Measurements from ENCODE around the gene ELP2. TPM values are rescaled to one million over a fixed set of nuclear protein-coding genes. Genes with fewer than 3 reads are reported as not detected.

ELP2 gene
- total and polyA plus RNA-seq, 2 donors (not counting 3 experiments of a cell fraction or from before 2014, with no cell fraction given): 37.8 to 90.5 TPM

DNA sequence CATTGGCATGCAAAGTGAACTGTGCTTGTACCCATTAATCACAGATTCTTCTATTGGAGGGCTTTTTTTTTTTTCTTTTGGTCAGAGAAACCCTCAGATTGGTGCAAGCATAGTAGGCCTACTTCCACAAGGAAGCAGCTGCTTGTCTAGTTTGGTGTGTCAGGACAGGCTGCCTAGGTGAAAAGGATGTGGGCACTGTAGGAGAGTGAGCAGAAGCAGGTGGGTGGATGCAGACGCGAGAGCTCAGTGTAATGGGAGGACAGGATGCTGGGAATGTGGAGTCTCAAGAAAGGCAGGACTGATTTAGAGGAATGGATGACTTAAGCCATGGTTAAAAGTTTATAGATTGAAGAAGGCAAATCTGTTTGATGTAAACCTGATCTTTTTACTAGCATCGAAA lies 3.1 kb downstream of the ELP2 start:
- FAIRE-seq (no peak), DNase-seq (ENCODE audit: low read depth, low spot score) (no peak)
- peaks cover 15% of the 10 kb centered on the region for H3K4me1 ChIP-seq (ENCODE audit: control insufficient read depth, extremely low read depth, insufficient read depth, low read length)
- H3K4me2 ChIP-seq (ENCODE audit: insufficient read depth, low read length): no peak overlapping the region
- no peaks in the 10 kb centered on the region for H4K20me1 ChIP-seq (replicated peaks; ENCODE audit: control insufficient read depth, extremely low read depth, insufficient read depth, low read length)
- no peak overlapping the region for H2AFZ ChIP-seq (ENCODE audit: low read depth, low read length)
- no peak for TF ChIP-seq MYC (IDR thresholded peaks at IDR 0.05; ENCODE audit: low read depth, low read length)
- TF ChIP-seq POLR2A (IDR thresholded peaks at IDR 0.05; ENCODE audit: low read depth, low read length): no peak
- TF ChIP-seq, protein P1, sequence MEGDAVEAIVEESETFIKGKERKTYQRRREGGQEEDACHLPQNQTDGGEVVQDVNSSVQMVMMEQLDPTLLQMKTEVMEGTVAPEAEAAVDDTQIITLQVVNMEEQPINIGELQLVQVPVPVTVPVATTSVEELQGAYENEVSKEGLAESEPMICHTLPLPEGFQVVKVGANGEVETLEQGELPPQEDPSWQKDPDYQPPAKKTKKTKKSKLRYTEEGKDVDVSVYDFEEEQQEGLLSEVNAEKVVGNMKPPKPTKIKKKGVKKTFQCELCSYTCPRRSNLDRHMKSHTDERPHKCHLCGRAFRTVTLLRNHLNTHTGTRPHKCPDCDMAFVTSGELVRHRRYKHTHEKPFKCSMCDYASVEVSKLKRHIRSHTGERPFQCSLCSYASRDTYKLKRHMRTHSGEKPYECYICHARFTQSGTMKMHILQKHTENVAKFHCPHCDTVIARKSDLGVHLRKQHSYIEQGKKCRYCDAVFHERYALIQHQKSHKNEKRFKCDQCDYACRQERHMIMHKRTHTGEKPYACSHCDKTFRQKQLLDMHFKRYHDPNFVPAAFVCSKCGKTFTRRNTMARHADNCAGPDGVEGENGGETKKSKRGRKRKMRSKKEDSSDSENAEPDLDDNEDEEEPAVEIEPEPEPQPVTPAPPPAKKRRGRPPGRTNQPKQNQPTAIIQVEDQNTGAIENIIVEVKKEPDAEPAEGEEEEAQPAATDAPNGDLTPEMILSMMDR (IDR thresholded peaks at IDR 0.05; ENCODE audit: extremely low read depth in 1 of 2, insufficient read depth in 1 of 2, low read depth in 1 of 2, low read length in 2 of 2): no peak
- no peak for TF ChIP-seq EZH2 (IDR thresholded peaks at IDR 0.05; ENCODE audit: borderline replicate concordance, low read depth, low read length, severe bottlenecking)
- TF ChIP-seq POLR2AphosphoS5 (IDR thresholded peaks at IDR 0.05; ENCODE audit: insufficient read depth, low read depth, low read length): no peak
- TF ChIP-seq, protein P2, sequence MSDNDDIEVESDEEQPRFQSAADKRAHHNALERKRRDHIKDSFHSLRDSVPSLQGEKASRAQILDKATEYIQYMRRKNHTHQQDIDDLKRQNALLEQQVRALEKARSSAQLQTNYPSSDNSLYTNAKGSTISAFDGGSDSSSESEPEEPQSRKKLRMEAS (IDR thresholded peaks at IDR 0.05; ENCODE audit: insufficient read depth, insufficient read length): no peak
- TF ChIP-seq GATA2 (IDR thresholded peaks at IDR 0.05; ENCODE audit: insufficient read depth, insufficient read length, low read depth, low read length): no peak
- H3K79me2 ChIP-seq (ENCODE audit: control insufficient read depth, insufficient read depth, low read length): peaks cover 50% of the 10 kb centered on the region
- H3K9ac ChIP-seq (replicated peaks; ENCODE audit: extremely low read depth, insufficient read depth, low read length): no peak overlapping the region
- intact Hi-C loops (cut with micrococcal nuclease) (no loop called here), dilution Hi-C loops (cut with MboI; ENCODE audit: extremely low pct_ligation_motif_present, low sequenced_read_pairs) (no loop called here)
- ChIA-PET POLR2A (no interaction called here), CTCF (no interaction called here)
- no peak overlapping the region for H3K4me3 ChIP-seq (replicated peaks in 1 of 3; ENCODE audit: insufficient read depth in 1 of 3, low read depth in 1 of 3, low read length in 3 of 3)
- H3K27me3 ChIP-seq (ENCODE audit: control insufficient read depth in 2 of 2, insufficient read depth in 2 of 2, low read length in 2 of 2): no peaks in the 10 kb centered on the region
- no peaks in the 10 kb centered on the region for H3K9me1 ChIP-seq (replicated peaks; ENCODE audit: control insufficient read depth, extremely low read depth, insufficient read depth, low read length)
- peaks cover 2 to 5% of the 10 kb centered on the region in 2 experiments for H3K36me3 ChIP-seq (ENCODE audit: control insufficient read depth in 2 of 2, extremely low read depth in 1 of 2, insufficient read depth in 2 of 2, low read length in 2 of 2)
- no peaks in the 10 kb centered on the region for H3K9me3 ChIP-seq (replicated peaks; ENCODE audit: control insufficient read depth, insufficient read depth, low read length)
- BruUV-seq (replicated peaks): no TSS peak
- H3K27ac ChIP-seq (ENCODE audit: insufficient read depth, low read depth, low read length): no peak overlapping the region
